HPDE6-E6E7 (cell line): Measurements from ENCODE around the gene TMEM225B.
"Not testable (repeated sequence)": the region's sequence is repeated elsewhere in the genome, so short reads cannot be mapped to it uniquely, and the experiment has no call there.

Source experiments
- DNase-seq: peaks from one replicate; pipeline ENCODE4 v3.0.0; 2011; ENCODE audit warnings: missing footprints; ENCODE audit errors: extremely low spot score

TMEM225B gene

DNA sequence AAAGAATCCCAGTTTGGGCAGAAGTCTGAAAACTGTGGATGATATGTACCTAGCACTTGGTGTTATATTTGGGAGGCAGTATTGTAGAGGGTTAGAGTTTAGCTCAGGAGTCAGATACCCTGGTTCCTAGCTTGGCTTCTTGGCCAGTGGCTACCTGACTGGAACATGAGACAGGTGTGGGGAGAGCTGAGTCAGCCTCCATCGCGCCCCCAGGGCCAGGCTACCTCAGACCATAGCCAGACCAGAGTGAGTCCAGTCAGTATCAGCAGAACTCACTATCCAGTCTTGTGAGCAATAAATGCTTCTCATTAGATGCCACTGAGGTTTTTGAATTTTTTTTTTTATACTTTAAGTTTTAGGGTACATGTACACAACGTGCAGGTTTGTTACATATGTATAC is 55.7 kb downstream of the TMEM225B start:
- no peak for DNase-seq

DNA sequence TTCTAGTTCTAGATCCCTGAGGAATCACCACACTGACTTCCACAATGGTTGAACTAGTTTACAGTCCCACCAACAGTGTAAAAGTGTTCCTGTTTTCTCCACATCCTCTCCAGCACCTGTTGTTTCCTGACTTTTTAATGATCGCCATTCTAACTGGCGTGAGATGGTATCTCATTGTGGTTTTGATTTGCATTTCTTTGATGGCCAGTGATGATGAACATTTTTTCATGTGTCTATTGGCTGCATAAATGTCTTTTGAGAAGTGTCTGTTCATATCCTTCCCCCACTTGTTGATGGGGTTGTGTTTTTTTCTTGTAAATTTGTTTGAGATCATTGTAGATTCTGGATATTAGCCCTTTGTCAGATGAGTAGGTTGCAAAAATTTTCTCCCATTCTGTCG is 56.6 kb downstream of the TMEM225B start:
- DNase-seq: not testable (repeated sequence)

DNA sequence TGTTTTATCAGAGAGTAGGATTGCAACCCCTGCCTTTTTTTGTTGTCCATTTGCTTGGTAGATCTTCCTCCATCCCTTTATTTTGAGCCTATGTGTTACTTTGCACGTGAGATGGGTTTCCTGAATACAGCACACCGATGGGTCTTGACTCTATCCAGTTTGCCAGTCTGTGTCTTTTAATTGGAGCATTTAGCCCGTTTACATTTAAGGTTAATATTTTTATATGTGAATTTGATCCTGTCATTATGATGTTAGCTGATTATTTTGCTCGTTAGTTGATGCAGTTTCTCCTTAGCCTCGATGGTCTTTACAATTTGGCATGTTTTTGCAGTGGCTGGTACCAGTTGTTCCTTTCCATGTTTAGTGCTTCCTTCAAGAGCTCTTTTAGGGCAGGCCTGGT is 59.8 kb downstream of the TMEM225B start:
- not testable (repeated sequence) for DNase-seq
